ENCODE measurements around the gene PGAM5.

DNA sequence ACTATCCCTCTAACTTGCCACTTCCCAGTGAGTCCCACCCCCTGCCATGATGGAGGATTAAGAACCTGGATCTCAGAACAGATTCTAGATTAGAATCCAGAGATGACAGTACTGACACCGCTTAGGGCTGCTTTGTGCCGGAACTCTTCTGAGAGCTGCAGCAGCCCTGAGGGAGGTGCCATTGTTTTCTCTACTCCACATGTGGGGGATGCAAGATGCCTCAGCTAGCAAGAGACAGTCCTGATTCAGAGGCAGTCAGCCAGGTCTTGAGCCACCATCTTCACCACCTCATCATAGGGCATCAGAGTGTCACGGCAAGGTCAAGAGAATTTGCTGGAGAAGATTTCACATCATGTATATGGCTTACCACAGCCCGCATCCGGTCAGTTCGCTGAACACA lies 3.4 kb upstream of the PGAM5 start:
- TF ChIP-seq POLR2A (IDR thresholded peaks at IDR 0.05) (no peak), CTCF (IDR thresholded peaks at IDR 0.05) (no peak)
